HG03442 (cell line): ENCODE measurements around the gene TOMM20.
A peak's percentile ranks its signal among the peaks of the same experiment; 100 is the strongest.

Experiments
- ATAC-seq: cut with Tn5 transposase; IDR thresholded peaks from one replicate; pipeline ENCODE4 v1.9.1; 2021; ENCODE audit warnings: mild to moderate bottlenecking, moderate library complexity; ENCODE audit not compliant: unreplicated experiment

Gene TOMM20

DNA sequence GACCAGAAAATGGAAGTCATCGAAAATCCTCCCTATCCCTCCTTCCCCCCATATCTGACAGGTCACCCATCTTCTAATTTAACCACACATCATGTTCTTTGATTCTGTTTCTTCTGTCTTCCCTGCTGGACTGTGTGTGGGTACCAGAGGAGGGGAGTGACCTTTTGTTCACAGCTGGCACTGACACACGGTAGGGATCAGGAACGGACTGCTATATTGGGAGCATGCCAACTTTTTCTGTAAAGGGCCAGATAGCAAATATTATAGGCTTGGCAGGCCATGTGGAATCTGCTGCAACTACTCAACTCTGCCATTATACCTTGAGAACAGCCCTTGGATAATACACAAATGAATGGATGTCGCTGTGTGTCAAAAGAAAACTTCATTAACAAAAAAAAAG is 7.5 kb upstream of the TOMM20 start:
- no peak for ATAC-seq

DNA sequence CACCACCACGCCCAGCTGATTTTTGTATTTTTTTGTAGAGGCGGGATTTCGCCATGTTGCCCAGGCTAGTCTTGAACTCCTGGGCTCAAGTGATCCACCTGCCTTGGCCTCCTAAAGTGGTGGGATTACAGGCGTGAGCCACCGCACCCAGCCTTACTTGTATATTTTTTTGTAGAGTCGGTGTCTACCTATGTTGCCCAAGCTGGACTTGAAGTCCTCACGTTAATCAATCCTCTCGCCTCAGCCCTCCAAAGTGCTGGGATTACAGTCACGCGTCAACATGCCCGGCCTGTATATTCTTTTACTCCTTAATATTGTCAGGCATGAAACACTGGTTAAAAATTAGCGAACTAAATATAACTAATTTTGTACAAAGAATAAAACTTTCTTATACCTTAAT is 5.5 kb upstream of the TOMM20 start:
- ATAC-seq, result no peak

DNA sequence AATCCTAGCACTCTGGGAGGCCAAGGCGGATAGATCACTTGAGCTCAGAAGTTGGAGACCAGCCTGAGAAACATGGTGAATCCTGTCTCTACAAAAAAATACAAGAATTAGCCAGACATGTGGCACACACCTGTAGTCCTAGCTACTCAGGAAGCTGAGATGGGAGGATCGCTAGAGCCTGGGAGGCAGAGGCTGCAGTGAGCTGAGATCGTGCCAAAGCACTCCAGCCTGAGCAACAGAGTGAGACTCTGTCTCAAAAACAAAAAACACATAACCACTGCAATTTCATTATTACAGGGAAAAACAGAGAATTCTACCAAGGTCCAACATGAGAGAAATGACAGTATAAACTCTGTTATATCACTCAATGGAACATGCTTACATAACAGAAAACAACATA is 4.4 kb upstream of the TOMM20 start:
- ATAC-seq, result no peak

DNA sequence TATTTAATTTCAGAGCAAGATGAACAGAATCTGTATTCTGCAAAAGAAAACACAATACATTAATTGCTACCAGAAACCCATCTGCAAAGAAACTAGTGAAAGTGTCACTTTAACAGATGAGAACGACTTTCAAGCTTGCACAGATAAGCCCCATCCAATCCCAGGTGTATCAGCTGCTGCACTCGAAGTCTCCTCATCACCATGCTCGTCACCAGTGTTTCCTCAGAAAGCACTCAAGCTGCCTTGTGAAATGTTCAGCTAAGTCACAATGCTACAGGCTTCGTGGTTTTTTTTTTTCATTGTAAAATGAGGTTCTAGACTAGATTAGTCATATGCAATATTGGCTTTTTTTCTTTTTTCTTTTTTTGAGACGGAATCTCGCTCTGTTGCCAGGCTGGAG is 3.3 kb upstream of the TOMM20 start:
- ATAC-seq, result no peak

DNA sequence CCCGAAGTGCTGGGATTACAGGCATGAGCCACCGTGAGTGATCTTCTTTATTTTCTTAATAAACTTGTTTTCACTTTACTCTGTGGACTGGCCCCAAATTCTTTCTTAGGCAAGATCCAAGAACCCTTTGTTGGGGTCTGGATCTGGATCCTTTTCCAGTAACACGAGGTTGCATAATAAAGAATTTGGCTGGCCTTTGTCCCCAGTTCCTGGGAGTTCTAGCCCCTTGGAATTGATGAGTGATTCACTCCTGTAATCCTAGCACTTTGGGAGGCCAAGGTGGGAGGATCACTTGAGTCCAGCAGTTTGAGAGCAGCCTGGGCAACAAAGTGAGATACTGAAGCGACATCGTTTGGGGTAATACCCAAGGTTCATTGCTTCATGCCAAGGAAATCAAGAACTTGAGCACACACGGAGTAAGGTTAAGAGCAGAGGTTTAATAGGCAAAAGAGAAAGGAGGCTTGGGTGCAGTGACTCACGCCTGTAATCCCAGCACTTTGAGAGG is 2.2 kb upstream of the TOMM20 start:
- no peak for ATAC-seq

DNA sequence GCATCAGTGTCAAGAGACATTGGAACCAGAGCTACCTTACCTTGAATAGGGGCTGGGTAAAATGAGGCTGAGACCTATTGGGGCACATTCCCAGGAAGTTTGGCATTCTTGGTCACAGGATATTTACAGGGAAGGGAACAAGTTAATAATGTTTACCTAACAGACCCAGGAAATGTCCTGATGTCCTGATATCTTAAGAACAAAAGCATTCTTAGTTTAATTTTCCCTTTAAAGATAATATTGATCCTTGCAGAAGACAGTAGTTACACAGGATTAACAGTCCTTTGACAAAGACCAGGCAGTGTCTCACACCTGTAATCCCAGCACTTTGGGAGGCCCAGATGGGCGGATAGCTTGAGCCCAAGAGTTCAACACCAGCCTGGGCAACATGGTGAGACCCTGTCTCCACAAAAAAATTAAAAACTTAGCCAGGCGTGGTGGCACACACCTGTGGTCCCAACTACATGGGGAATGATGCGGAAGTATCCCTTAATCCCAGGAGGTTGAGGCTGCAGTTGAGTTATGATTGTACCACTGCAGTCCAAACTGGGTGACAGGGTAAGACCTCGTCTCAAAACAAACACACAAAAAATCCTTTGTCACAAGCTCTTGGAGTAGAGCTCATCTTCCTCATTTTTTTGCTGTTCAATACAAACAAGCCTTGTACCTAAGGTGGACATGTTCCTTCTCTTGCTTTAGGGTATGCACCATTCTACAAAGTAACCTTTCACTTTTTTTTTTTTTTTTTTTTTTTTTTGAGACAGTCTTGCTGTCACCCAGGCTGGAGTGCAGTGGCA is 1.3 kb upstream of the TOMM20 start:
- ATAC-seq, result no peak

DNA sequence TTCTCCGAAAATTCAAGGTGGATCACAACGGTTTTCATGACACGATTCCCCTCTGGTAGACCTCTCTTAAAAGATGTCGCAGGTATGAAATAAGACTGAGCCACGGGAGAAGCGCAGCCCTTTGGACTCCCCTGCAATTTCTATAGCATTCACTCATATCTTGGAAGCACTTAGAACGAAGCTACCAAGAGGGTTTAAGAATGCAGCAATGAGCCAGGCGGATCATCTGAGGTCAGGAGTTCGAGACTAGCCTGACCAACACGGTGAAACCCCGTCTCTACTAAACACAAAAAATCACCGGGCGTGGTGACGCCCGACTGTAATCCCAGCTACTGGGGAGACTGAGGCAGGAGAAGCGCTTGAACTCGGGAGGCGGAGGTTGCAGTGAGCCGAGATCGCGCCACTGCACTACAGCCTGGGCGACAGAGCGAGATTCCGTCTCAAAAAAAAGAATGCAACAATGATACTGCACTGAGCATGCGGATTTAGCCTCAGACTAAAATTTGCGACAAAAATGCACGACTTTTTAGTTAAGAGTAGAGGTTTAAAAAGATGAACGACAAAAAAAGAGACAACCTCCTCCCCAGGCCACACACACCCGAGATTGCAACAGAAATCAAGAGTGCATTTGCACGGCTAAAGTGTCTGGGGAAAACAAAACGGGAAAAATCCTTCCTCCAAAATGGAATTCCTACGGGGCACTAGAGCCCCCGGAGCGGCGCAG is 743 bp downstream of the TOMM20 start:
- no peak for ATAC-seq

DNA sequence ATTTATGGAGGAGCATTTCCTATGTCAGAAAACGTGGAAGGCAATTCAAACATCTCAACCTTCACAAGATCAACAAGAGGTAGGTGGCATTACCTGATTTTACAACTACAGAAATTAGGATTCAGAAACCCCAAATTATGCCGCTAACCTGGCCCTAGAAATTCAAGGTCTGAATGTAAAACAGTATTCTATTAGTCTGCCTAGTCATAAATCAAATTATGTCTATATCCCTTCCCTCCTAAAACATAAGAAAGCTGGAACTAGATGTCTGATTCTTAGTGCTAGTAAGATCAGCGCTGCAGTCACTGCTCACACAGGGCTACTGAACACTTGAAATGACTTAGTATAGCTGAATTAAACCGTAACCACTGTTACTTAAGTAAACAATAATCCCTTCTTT is 1.4 kb downstream of the TOMM20 start:
- no peak for ATAC-seq

DNA sequence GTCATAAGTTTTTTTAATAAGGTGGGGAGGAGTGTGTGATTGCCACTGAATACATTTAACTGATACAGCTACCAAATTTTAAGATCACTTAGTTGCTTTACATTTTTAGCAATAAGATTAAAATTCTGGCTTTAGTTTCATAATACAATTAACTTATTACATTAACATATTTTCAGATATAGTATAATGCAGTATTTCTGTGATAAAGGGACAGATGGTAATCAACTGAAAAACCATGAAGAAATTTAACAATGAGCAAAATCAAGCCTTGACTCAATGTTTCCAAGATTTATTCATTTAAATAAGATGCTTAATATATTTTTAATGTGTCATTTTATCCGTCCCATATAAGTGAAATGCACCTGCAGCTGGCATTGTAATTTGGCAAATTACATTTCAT is 4.0 kb downstream of the TOMM20 start:
- ATAC-seq, result no peak

DNA sequence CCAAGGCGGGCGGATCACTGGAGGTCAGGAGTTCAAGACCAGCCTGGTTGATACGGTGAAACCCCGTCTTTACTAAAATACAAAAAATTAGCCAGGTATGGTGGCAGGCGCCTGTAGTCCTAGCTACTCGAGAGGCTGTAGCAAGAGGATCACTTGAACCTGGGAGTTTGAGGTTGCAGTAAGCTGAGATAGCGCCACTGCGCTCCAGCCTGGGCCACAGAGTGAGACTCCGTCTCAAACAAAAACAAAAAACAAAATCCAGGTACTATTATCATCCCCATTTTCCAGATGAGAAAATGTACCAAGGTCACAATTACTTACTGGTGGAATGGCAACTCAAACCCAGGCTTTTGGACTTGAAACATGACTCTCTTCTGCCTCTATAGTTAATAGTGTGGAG is 4.5 kb downstream of the TOMM20 start:
- ATAC-seq, result no peak

DNA sequence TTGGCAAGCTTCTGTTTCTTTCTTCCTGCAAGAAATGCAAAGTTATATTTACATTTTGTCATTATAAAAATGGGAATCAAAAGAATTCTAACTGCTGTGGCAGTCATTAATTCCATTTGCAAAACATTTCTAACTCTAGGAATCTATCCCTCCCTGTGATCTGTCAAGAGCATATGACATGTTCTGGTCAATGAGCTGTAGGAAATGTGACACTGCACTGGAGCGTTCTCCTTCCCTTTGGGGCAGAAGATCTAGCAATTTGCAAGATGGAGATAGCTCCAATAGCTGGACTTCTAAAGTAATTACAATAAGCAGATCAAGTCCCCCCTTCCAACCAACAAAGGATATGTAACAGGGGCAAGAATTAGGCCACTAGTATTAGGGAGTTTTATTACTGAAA is 6.3 kb downstream of the TOMM20 start:
- no peak for ATAC-seq

DNA sequence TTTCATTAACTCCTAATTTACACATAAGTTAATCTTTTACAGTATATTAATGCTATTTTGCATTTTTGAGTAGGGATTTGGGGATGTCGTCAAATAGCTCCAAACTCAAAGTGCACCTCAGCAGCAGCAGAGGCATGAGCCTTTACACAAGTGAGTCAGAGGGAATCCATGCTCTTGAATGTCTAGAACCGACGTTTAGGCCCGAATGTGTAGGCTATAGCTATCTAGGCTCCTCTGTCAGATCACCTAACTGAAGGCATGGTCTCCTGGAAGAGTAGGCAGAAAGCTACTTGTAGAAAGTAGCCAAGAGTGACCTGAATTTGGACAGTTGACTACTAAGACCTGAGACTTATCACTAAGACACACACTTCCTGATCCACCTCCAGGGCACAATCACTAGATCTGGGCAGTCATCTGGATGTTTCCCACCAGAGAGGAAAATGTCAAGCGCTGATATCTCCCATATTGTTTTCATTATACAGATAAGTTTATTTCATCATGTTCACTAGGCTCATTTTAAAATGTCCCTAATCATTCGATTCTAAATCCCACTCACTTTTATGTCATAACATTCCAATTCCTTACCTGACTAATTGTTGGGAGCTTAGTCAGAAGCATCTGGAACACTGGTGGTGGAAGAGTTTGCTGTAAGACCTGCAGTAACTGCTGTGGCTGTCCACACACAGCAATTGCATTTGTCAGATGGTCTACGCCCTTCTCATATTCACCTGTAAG is 15.3 kb downstream of the TOMM20 start:
- ATAC-seq, result no peak

DNA sequence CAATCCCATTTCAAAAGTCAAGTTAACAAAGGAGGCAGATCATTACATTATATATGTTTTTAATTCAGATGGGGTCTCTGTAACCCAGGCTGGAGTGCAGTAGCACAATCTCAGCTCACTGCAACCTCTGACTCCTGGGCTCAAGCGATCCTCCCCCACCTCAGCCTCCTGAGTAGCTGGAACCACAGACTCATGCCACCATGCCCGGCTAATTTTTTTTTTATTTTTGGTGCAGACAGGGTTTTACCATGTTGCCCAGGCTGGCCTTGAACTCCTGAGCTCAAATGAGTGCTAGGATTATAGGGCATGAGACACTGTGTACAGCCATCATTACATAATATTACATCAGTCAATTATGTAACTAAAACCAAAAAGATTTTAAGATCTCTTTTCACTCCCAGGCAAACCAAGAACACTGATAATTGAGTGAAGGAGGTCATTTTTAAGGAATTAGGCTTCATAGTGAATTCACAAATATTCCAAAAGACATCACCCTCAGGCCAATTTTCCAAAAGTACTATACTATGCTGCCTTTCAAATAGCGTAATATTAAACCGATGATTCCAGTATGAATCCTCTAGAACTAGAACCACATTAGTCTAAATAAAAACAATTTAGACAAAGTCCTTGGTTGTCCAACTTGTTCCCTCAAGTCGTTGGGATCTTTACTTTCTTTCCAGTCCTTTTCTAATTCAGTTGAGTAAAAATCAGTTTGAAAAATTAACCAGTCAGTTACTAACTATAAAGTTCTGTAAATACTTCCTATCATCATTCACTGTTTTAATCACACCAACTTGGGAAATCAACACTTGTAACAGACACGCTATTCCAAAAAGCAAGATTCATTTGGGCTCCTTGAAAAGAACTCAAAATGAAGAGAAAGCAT is 16.1 kb downstream of the TOMM20 start:
- no peak for ATAC-seq

DNA sequence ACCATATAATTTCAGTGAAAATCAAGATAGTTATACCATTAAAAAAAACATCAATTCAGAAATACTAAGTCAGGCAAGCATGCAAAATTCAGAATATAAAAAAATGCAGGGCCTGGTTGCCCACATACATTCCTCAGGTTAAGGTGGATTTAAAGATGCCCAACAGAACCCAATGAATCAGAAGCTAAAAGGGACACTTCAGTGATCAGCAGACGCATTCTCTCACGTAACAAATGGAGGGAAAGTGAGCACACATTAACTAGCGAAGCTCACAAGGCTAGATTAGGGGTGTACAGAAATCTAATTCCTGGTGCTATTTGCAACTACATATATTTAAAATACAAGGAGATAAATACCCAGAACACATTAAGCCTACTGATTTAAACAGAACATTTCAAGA is 17.5 kb downstream of the TOMM20 start:
- no peak for ATAC-seq

DNA sequence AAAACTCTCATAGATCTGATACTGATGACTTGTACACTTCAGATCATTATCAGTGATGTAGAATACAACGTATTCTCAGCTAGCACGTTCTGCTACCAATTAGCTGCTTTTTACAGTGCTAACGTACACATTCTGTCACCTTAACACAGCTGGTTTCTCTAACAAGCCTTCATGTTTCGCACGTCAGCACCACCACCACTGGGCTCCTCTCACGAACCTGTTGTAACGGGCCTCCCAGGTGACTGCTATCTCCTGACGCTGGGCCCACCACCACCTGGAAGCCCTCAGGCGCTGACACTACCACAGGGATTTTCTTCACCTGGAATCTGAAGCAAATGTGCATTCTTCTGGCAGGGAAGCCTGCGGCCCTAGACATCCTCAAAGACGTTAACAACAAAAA is 19.8 kb downstream of the TOMM20 start:
- no peak for ATAC-seq

DNA sequence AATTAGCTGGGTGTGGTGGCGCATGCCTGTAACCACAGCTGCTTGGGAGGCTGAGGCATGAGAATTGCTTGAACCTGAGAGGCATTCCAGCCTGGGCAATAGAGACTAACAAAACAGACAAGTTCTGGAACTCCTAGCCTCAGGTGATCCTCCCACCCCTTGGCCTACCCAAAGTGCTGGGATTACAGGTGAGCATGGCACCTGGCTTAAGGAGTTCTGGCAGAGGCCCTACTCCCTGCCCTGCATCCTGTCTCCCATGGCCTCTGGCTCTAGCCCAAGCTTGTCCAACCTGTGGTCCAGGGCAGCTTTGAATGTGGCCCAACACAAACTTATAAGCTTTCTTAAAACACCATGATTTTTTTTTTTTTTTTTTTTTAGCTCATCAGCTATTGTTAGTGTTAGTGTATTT is 20.4 kb downstream of the TOMM20 start:
- ATAC-seq, result no peak

DNA sequence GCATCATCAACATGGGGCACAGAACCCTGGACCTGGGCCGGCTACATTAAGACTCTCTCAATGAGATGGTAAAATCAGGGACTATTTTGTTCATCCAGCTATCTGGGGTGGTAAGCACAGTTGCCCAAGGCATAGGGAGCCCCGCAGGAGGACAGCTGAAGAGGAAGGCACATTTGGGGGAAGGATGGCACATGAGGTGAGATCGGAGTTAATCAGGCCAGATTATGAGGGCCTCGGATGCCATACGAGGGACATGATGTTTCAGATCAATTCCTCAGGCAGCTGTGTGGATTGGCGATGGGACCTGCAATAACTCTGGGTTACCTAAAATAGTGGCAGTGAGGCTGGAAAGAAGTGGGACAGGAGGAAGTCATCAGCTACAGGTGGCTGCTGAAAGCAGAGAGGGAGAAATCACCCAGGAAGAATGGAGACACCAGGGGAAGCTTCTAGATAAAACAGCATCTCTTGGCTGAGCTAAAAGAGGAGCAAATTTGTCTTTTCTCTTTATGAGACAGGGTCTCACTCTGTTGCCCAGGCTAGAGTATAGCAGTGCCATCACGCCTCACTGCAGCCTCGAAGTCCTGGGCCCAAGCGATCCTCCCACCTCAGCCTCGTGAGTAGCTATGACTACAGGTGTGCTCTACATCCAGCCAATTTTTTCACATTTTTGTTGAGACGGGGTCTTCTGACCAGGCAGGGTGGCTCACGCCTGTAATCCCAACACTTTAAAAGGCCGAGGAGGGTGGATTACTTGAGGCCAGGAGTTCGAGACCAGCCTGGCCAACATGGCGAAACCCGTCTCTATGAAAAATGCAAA is 21.1 kb downstream of the TOMM20 start:
- ATAC-seq, result no peak

DNA sequence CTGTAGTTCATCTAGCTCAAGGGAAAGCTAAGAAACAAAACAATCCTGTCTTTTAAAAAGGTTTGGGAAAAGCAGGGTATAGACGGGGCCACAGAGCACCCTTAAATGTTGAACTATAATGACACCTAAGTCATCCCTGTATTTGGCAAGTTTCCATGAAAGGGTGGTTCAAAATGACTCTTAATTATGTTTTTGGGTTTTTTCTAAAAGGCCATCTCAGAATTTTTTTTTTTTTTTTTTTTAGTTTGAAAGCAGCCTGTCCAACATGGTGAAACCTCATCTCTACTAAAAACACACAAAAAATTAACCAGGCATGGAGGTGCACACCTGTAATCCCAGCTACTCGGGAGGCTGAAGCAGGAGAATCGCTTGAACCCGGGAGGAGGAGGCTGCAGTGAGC is 22.2 kb downstream of the TOMM20 start:
- ATAC-seq, result no peak

DNA sequence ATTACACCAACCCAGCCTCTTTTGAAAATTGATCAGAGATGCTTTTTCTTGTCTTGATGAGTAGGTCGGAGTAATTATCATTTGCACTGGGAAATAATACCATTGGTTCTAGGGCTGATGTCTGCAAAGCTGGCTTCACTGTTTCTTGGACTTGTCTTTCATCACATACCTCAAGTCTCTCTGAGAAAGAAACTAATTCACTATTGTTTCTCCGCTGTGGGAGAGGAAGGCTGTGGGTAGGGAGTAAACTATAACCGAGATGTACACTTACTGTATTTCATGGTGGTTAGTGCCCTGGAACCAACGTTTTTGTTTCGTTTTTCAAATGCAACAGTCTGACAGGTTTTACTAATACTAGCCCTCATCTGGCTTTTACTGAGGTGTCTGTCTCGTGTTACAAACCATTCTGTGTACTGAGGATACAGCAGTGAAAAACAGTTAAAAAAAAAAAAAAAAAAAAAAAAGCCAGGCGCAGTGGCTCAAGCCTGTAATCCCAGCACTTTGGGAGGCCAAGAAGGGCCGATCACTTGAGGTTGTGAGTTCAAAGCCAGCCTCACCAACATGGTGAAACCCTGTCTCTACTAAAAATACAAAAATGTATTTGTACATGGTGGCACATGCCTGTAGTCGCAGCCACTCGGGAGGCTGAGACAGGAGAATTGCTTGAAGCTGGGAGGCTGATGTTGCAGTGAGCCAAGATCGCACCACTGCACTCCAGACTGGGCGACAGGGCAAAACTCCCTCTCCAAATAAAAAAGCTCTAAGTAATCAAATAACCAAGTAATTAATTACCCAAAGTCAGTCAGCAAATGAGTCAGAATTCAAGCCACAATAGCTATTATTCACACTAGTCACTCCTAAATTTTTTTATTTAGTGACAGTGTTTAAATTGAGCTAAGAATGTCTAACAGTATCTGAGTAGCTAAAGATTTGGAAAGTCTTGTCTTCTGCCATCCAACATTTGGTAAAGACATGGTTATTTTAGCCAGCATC is 23.3 kb downstream of the TOMM20 start:
- peak; percentile 83 for ATAC-seq
